B cell (primary cell): ENCODE measurements around the gene LSM6. TPM values are rescaled to one million over a fixed set of nuclear protein-coding genes. Genes with fewer than 3 reads are reported as not detected.

Experiments used
- ATAC-seq: fragments of 200-7000 bp; cut with Tn5 transposase; one replicate; pipeline ENCODE4 v1.10.0; 2021; ENCODE audit warnings: low read depth, mild to moderate bottlenecking, moderate number of reproducible peaks, moderate library complexity
- CTCF ChIA-PET: fragments of 350-600 bp; sonication (Branson Sonifier 250); formaldehyde crosslinking; loops from one replicate; lab custom pipeline; 2021; ENCODE audit warnings: antibody characterized with exemption, inconsistent platforms; lab: Charles Lee
- POLR2A ChIA-PET: fragments of 350-600 bp; sonication (Branson Sonifier 250); formaldehyde crosslinking; loops from one replicate; lab custom pipeline; 2021; ENCODE audit warnings: antibody characterized with exemption; lab: Charles Lee
- DNase-seq: peaks from one replicate; pipeline ENCODE4 v3.0.0; 2013
- H2AFZ ChIP-seq: 2 replicates; pipeline ENCODE4 v1.6.1; 2012; ENCODE audit warnings: mild to moderate bottlenecking, low read depth, low read length; ENCODE audit not compliant: insufficient read depth, poor library complexity, severe bottlenecking
- H3K27ac ChIP-seq, 2 donors: 1 replicate in 1 of 2; 2 replicates in 1 of 2; pipeline ENCODE4 v1.5.1; 2012 to 2013; ENCODE audit warnings: low read length in 2 of 2, mild to moderate bottlenecking in 2 of 2, moderate library complexity in 1 of 2
- H3K27me3 ChIP-seq, 4 experiments: fragments of 200-600 bp in 1 of 4; sonication (generic) in 1 of 4; replicated peaks in 1 of 4; 1 replicate in 2 of 4; 2 replicates in 2 of 4; pipeline versions ENCODE4 v1.6.1 to v1.7.0; 2013 to 2016; ENCODE audit warnings: low read length in 3 of 4, mild to moderate bottlenecking in 2 of 4, mixed read lengths in 1 of 4, moderate library complexity in 1 of 4; ENCODE audit not compliant: insufficient read depth in 4 of 4, control insufficient read depth in 3 of 4; ENCODE audit errors: control extremely low read depth in 1 of 4
- H3K36me3 ChIP-seq, 2 experiments: replicated peaks in 1 of 2; 1 replicate in 1 of 2; 2 replicates in 1 of 2; pipeline versions ENCODE4 v1.6.1 to v1.7.1; 2013; ENCODE audit warnings: low read length in 1 of 2; ENCODE audit not compliant: insufficient read depth in 2 of 2, control insufficient read depth in 1 of 2; ENCODE audit errors: control extremely low read depth in 1 of 2, extremely low read depth in 1 of 2
- H3K4me1 ChIP-seq, 2 donors: fragments of 200-600 bp in 1 of 2; sonication (generic) in 1 of 2; 1 replicate in 1 of 2; 2 replicates in 1 of 2; pipeline versions ENCODE4 v1.5.1 to v1.6.1; 2013 to 2017; ENCODE audit warnings: low read length in 2 of 2; ENCODE audit not compliant: control insufficient read depth in 2 of 2, insufficient read depth in 2 of 2
- H3K4me2 ChIP-seq: replicated peaks from 2 replicates; pipeline ENCODE3; 2012; ENCODE audit warnings: mild to moderate bottlenecking, low read depth, low read length; ENCODE audit not compliant: poor library complexity, severe bottlenecking
- H3K4me3 ChIP-seq, 5 experiments: fragments of 200-600 bp in 1 of 5; sonication (generic) in 1 of 5; 1 replicate in 3 of 5; 2 replicates in 2 of 5; pipeline versions ENCODE4 v1.5.1 to v1.7.0; 2011 to 2016; ENCODE audit warnings: low read length in 4 of 5, mild to moderate bottlenecking in 4 of 5, low read depth in 2 of 5, control low read depth in 1 of 5, moderate library complexity in 1 of 5; ENCODE audit not compliant: insufficient read depth in 1 of 5; ENCODE audit errors: control extremely low read depth in 1 of 5, extremely low read depth in 1 of 5
- H3K79me2 ChIP-seq: fragments of 200-600 bp; sonication (generic); one replicate; pipeline ENCODE4 v1.6.0; 2016; ENCODE audit warnings: low read length; ENCODE audit not compliant: control insufficient read depth, insufficient read depth
- H3K9ac ChIP-seq: fragments of 200-600 bp; sonication (generic); 2 replicates; pipeline ENCODE4 v1.6.1; 2017; ENCODE audit warnings: mild to moderate bottlenecking, low read length, moderate library complexity
- H3K9me3 ChIP-seq, 3 donors: one replicate each; pipeline versions ENCODE4 v1.6.1 to v1.7.1; 2013; ENCODE audit warnings: low read length in 2 of 3; ENCODE audit not compliant: control insufficient read depth in 2 of 3, insufficient read depth in 1 of 3; ENCODE audit errors: control extremely low read depth in 1 of 3
- H4K20me1 ChIP-seq: 2 replicates; pipeline ENCODE4 v1.6.0; 2012; ENCODE audit warnings: mild to moderate bottlenecking, low read length; ENCODE audit not compliant: insufficient read depth, control insufficient read depth, poor library complexity, severe bottlenecking
- H3K27ac Mint-ChIP-seq: one replicate; pipeline ENCODE4 v1.8.0; 2021; ENCODE audit warnings: mixed read lengths
- H3K27me3 Mint-ChIP-seq: one replicate; pipeline ENCODE4 v1.8.0; 2021; ENCODE audit warnings: mixed read lengths
- H3K4me1 Mint-ChIP-seq: one replicate; pipeline ENCODE4 v1.8.0; 2021; ENCODE audit warnings: mixed read lengths
- H3K4me3 Mint-ChIP-seq: one replicate; pipeline ENCODE4 v1.8.0; 2021; ENCODE audit warnings: mixed read lengths
- H3K9me3 Mint-ChIP-seq: one replicate; pipeline ENCODE4 v1.8.0; 2022; ENCODE audit warnings: mixed read lengths; ENCODE audit not compliant: insufficient read depth
- EZH2 ChIP-seq: IDR thresholded peaks from 2 replicates; pipeline ENCODE4 v1.6.1; 2012; ENCODE audit warnings: borderline replicate concordance, low read depth, mild to moderate bottlenecking, moderate library complexity, low read length; ENCODE audit not compliant: insufficient read depth, poor library complexity, severe bottlenecking
- WGBS: methylation state at CpG from one replicate; pipeline ENCODE4 v1.1.5; 2013; ENCODE audit warnings: missing lambda C conversion rate; ENCODE audit not compliant: insufficient coverage; 5-methylcytosine and 5-hydroxymethylcytosine counted together
- intact Hi-C: fragments of 100-400 bp; cut with micrococcal nuclease; formaldehyde crosslinking; loops from one replicate; pipeline ENCODE4 v1.10.0; 2022
- polyA plus RNA-seq: library from polyadenylated mRNA; depleted of rRNA; stranded (reverse); fragments of >200 nt; gene quantifications from 2 replicates; pipeline ENCODE4 v1.2.3, GENCODE V29; 2012
- total RNA-seq, 2 donors: library from RNA; stranded (reverse); fragments of 120-200 nt in 1 of 2; gene quantifications; 1 replicate in 1 of 2; 2 replicates in 1 of 2; pipeline versions ENCODE4 v1.2.3 to v1.2.4, GENCODE V29; 2013 to 2022
- TF ChIP-seq, protein P1 (sequence below): fragments of 200-600 bp; IDR thresholded peaks from one replicate; pipeline ENCODE4 v1.8.0; 2022; ENCODE audit warnings: antibody characterized with exemption, mild to moderate bottlenecking

LSM6 gene
- total and polyA plus RNA-seq, 2 donors (not counting 1 experiment from before 2014, with no cell fraction given): 13.3 to 42.7 TPM

DNA sequence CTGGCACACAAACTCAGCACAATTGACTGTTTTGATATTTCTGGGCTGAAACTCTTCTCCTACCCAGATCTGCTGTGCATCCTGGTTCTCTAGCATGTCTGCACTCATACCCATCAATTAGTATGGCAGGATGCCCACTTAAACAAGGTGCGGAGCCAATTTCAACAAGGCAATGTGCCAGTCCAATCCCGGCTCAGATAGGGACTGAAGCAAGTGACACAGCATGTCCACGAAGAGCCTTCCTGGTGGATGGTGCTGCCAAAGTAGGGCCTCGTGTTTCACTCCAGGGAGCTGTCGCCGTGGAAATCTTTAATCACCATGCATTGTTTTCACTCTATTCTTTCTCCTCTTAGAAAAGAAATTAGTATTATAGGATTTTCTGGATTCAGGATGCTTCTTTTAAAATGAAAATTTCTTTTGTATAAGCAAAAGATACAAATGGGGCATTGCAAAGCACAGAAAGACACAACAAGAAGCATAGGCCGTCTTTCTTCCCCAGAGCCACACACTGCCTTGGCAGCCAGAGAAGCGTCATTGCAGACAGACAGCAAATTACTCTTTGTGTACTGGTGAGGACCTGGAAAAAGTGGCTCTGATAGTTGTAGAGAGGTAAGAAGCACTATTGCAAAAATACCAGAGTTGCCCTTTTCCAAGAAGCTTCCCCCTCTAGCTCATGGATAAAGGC lies 40.6 kb upstream of the LSM6 start:
- H3K9me3 Mint-ChIP-seq: no peaks in the 10 kb centered on the region
- DNase-seq (no peak), ATAC-seq (no peak)
- no peak overlapping the region for H2AFZ ChIP-seq
- no peaks in the 10 kb centered on the region for H3K4me1 ChIP-seq
- H3K4me1 Mint-ChIP-seq: peaks cover 5% of the 10 kb centered on the region
- H3K79me2 ChIP-seq: no peaks in the 10 kb centered on the region
- intact Hi-C loops: no loop called here
- no peak overlapping the region for H3K27ac ChIP-seq
- H3K27me3 ChIP-seq: peaks cover 0 to 2% (median 0%) of the 10 kb centered on the region in 4 experiments
- ChIA-PET POLR2A (interaction anchor here (1.0 kb wide), 1 partner anchor 10 kb away, joined by 3 read pairs; no protein-coding TSS in a partner anchor), CTCF (no interaction called here)
- no peak overlapping the region for H3K4me2 ChIP-seq
- H3K27me3 Mint-ChIP-seq: peaks cover 6% of the 10 kb centered on the region
- H3K4me3 ChIP-seq: no peak overlapping the region
- no peaks in the 10 kb centered on the region for H3K36me3 ChIP-seq
- 100% methylated on average over 2 of the region's 8 CpGs for WGBS
- H3K9me3 ChIP-seq: no peaks in the 10 kb centered on the region
- H4K20me1 ChIP-seq: no peaks in the 10 kb centered on the region
- H3K9ac ChIP-seq: no peak overlapping the region
- no peak overlapping the region for H3K27ac Mint-ChIP-seq
- H3K4me3 Mint-ChIP-seq: no peak overlapping the region
- TF ChIP-seq EZH2: no peak
- TF ChIP-seq, protein P1, sequence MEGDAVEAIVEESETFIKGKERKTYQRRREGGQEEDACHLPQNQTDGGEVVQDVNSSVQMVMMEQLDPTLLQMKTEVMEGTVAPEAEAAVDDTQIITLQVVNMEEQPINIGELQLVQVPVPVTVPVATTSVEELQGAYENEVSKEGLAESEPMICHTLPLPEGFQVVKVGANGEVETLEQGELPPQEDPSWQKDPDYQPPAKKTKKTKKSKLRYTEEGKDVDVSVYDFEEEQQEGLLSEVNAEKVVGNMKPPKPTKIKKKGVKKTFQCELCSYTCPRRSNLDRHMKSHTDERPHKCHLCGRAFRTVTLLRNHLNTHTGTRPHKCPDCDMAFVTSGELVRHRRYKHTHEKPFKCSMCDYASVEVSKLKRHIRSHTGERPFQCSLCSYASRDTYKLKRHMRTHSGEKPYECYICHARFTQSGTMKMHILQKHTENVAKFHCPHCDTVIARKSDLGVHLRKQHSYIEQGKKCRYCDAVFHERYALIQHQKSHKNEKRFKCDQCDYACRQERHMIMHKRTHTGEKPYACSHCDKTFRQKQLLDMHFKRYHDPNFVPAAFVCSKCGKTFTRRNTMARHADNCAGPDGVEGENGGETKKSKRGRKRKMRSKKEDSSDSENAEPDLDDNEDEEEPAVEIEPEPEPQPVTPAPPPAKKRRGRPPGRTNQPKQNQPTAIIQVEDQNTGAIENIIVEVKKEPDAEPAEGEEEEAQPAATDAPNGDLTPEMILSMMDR: no peak

DNA sequence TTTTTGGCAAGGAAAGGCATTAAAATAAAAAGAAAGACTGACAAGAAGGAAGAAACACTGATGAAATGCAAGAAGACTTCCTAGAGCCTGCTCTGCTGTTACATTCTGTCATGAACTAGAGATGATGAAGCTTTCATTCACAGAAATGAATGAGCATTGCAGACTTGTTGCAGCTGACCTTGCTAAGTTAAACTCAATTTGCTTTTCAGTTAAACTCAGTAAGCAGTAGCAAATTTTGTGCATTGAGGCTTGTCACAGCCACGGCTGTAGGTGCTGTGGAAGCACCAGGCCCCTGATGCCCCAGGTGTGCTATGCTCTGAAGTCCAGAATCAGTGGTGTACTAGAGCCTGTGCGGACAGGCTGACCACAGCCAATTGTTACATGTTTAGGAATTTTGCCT lies 39.6 kb upstream of the LSM6 start:
- Histone ChIP-seq H3K27ac (no peak overlapping the region), H3K4me3 (no peak overlapping the region), H3K9me3 (no peaks in the 10 kb centered on the region), H3K4me2 (no peak overlapping the region), H3K36me3 (no peaks in the 10 kb centered on the region), H2AFZ (no peak overlapping the region), H3K79me2 (no peaks in the 10 kb centered on the region), H3K9ac (no peak overlapping the region), H3K27me3 (peaks cover 0 to 2% (median 0%) of the 10 kb centered on the region in 4 experiments), H3K4me1 (no peaks in the 10 kb centered on the region), H4K20me1 (no peaks in the 10 kb centered on the region)
- no peak for TF ChIP-seq EZH2
- TF ChIP-seq, protein P1: no peak
- no peaks in the 10 kb centered on the region for H3K9me3 Mint-ChIP-seq
- peaks cover 6% of the 10 kb centered on the region for H3K27me3 Mint-ChIP-seq
- no peak overlapping the region for H3K27ac Mint-ChIP-seq
- H3K4me3 Mint-ChIP-seq: no peak overlapping the region
- DNase-seq (no peak), ATAC-seq (no peak)
- 50% methylated on average over 1 of the region's 2 CpGs for WGBS
- POLR2A ChIA-PET: no interaction called here
- peaks cover 5% of the 10 kb centered on the region for H3K4me1 Mint-ChIP-seq
- CTCF ChIA-PET: no interaction called here
- intact Hi-C loops: no loop called here
